OCI-LY1 (cell line): ENCODE data around the gene NTRK3.

Source experiments
- EZH2 ChIP-seq: fragments of 200-600 bp; sonication (generic), shearing (Covaris generic); IDR thresholded peaks from 2 replicates; pipeline ENCODE4 v1.8.0; 2017; ENCODE audit warnings: borderline replicate concordance, mixed run types, mild to moderate bottlenecking, antibody characterized with exemption, low read length, moderate library complexity, mixed read lengths
- TF ChIP-seq, protein P1 (sequence below): fragments of 200-600 bp; sonication (generic), shearing (Covaris generic); IDR thresholded peaks from 2 replicates; pipeline ENCODE4 v1.5.1; 2017; ENCODE audit warnings: mild to moderate bottlenecking, antibody characterized with exemption, low read length, moderate library complexity, mixed read lengths

DNA sequence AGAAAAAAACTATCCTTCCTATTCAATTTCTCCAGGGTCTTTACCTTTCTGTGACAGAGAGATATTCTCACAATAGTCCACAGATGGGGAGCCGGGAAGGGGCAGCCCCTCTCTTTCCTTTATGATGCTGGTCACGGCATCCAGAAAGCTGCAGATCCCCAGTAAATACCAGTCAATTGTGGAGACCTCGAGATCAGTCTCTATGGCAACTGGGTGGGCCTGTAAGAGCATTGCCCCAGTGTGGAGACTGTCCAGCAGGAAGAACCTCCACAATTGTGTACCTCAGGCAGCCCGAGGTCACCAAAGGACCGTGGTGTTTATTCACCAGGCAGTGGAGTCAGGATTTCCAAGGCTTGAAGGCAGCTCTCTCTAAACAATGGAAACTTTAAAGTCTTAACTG is 291.2 kb downstream of the NTRK3 start:
- no peak for TF ChIP-seq EZH2
- TF ChIP-seq, protein P1, sequence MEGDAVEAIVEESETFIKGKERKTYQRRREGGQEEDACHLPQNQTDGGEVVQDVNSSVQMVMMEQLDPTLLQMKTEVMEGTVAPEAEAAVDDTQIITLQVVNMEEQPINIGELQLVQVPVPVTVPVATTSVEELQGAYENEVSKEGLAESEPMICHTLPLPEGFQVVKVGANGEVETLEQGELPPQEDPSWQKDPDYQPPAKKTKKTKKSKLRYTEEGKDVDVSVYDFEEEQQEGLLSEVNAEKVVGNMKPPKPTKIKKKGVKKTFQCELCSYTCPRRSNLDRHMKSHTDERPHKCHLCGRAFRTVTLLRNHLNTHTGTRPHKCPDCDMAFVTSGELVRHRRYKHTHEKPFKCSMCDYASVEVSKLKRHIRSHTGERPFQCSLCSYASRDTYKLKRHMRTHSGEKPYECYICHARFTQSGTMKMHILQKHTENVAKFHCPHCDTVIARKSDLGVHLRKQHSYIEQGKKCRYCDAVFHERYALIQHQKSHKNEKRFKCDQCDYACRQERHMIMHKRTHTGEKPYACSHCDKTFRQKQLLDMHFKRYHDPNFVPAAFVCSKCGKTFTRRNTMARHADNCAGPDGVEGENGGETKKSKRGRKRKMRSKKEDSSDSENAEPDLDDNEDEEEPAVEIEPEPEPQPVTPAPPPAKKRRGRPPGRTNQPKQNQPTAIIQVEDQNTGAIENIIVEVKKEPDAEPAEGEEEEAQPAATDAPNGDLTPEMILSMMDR = no peak
